ENCODE measurements around the gene THAP11. TPM values are rescaled to one million over a fixed set of nuclear protein-coding genes. Genes with fewer than 3 reads are reported as not detected.

Gene THAP11
- polyA plus RNA-seq, 1 of the 3 experiments (the other 2 are of a cell fraction): 34.8 TPM

- CTCF ChIA-PET: interaction anchor here (3.3 to 22.4 kb wide), 2 partner anchors 51 to 64 kb away, joined by 12 to 564 read pairs; partner anchors contain the start of genes CTRL, LCAT and PSMB10
- H3K4me3 ChIP-seq (ENCODE audit: low read depth in 2 of 2, low read length in 1 of 2): no peak overlapping the region
- TF ChIP-seq GABPA (IDR thresholded peaks at IDR 0.05; ENCODE audit: low read depth) (no peak), MAX (IDR thresholded peaks at IDR 0.05; ENCODE audit: low read depth) (no peak), POLR2AphosphoS5 (IDR thresholded peaks at IDR 0.05; ENCODE audit: low read depth, low read length) (no peak), RFX5 (IDR thresholded peaks at IDR 0.05; ENCODE audit: low read length) (no peak)
- H3K9ac ChIP-seq: no peak overlapping the region
- H3K4me1 ChIP-seq (ENCODE audit: control insufficient read depth in 1 of 2, insufficient read depth in 2 of 2, low read depth in 1 of 2, low read length in 1 of 2): peaks cover 7 to 13% of the 10 kb centered on the region in 2 experiments; a peak in 2 of 4 replicates
- DNase-seq: no peak
- no peak overlapping the region for H3K27ac ChIP-seq (ENCODE audit: low read depth in 2 of 2, low read length in 1 of 2)
- peaks cover 22% of the 10 kb centered on the region for H4K20me1 ChIP-seq (ENCODE audit: insufficient read depth)
- H3K4me2 ChIP-seq: no peak overlapping the region
- POLR2A ChIA-PET: no interaction called here
- WGBS (ENCODE audit: low lambda C conversion rate): 96% methylated on average over 12 of the region's 13 CpGs
- H2AFZ ChIP-seq (ENCODE audit: low read depth): no peak overlapping the region
- no peaks in the 10 kb centered on the region for H3K9me2 ChIP-seq
- H3K27me3 ChIP-seq (ENCODE audit: insufficient read depth): no peaks in the 10 kb centered on the region
- peaks cover 14% of the 10 kb centered on the region for H3F3A ChIP-seq (replicated peaks; ENCODE audit: insufficient read depth)
- H3K36me3 ChIP-seq (replicated peaks in 1 of 2; ENCODE audit: control insufficient read depth in 1 of 2, insufficient read depth in 2 of 2, low read length in 1 of 2): peaks cover 21 to 82% of the 10 kb centered on the region in 2 experiments
- H3K79me2 ChIP-seq (ENCODE audit: insufficient read depth): peaks cover 13% of the 10 kb centered on the region; the same call in 1 of the 2 replicates
- H3K9me3 ChIP-seq: no peaks in the 10 kb centered on the region
Measured at GRCh38 chr16:67880584-67880983, 38.5 kb downstream of the THAP11 start.

GRCh38 chr16:67881621-67882161 lies 39.6 kb downstream of the THAP11 start:
- no peak overlapping the region for H3K4me3 ChIP-seq (ENCODE audit: low read depth in 2 of 2, low read length in 1 of 2)
- WGBS (ENCODE audit: low lambda C conversion rate): 95% methylated on average over 19 of the region's 21 CpGs
- ChIA-PET POLR2A (interaction anchor here (1.0 to 3.5 kb wide), 3 partner anchors 8 to 53 kb away, joined by 3 to 12 read pairs (median 5); partner anchors contain the start of genes EDC4 and PSKH1), CTCF (interaction anchor here (0.8 to 22.4 kb wide), 7 partner anchors 7 to 66 kb away, joined by 3 to 564 read pairs (median 14); partner anchors contain the start of genes CTRL, EDC4, LCAT and PSKH1)
- no peak for DNase-seq
- no peaks in the 10 kb centered on the region for H3K27me3 ChIP-seq (ENCODE audit: insufficient read depth)
- H2AFZ ChIP-seq (ENCODE audit: low read depth): no peak overlapping the region
- no peak overlapping the region for H3K27ac ChIP-seq (ENCODE audit: low read depth in 2 of 2, low read length in 1 of 2)
- H3K4me2 ChIP-seq: no peak overlapping the region
- peaks cover 14% of the 10 kb centered on the region for H3F3A ChIP-seq (replicated peaks; ENCODE audit: insufficient read depth)
- peaks cover 18% of the 10 kb centered on the region for H4K20me1 ChIP-seq (ENCODE audit: insufficient read depth)
- peaks cover 21 to 81% of the 10 kb centered on the region in 2 experiments for H3K36me3 ChIP-seq (replicated peaks in 1 of 2; ENCODE audit: control insufficient read depth in 1 of 2, insufficient read depth in 2 of 2, low read length in 1 of 2)
- H3K9me3 ChIP-seq: no peaks in the 10 kb centered on the region
- no peaks in the 10 kb centered on the region for H3K9me2 ChIP-seq
- peaks cover 7 to 13% of the 10 kb centered on the region in 2 experiments; a peak in 2 of 4 replicates for H3K4me1 ChIP-seq (ENCODE audit: control insufficient read depth in 1 of 2, insufficient read depth in 2 of 2, low read depth in 1 of 2, low read length in 1 of 2)
- TF ChIP-seq RFX5 (IDR thresholded peaks at IDR 0.05; ENCODE audit: low read length): no peak
- no peak for TF ChIP-seq GABPA (IDR thresholded peaks at IDR 0.05; ENCODE audit: low read depth)
- TF ChIP-seq YY1 (IDR thresholded peaks at IDR 0.05; ENCODE audit: low read depth): no peak
- TF ChIP-seq MEF2A (IDR thresholded peaks at IDR 0.05; ENCODE audit: borderline replicate concordance, low read depth): no peak
- no peak for TF ChIP-seq ELF1 (IDR thresholded peaks at IDR 0.05)
- no peak for TF ChIP-seq SMC3 (IDR thresholded peaks at IDR 0.05; ENCODE audit: low read depth, low read length)
- TF ChIP-seq GATA2 (CRISPR knock-in tag; IDR thresholded peaks at IDR 0.05): no peak
- TF ChIP-seq NRF1 (IDR thresholded peaks at IDR 0.05; ENCODE audit: low read depth, low read length): no peak
- no peak for TF ChIP-seq PBX3 (IDR thresholded peaks at IDR 0.05)
- no peak for TF ChIP-seq TAF1 (IDR thresholded peaks at IDR 0.05; ENCODE audit: borderline replicate concordance, low read depth, low read length)
- TF ChIP-seq REST (IDR thresholded peaks at IDR 0.05; ENCODE audit: low read depth, low read length): no peak
- no peak for TF ChIP-seq RCOR1 (IDR thresholded peaks at IDR 0.05; ENCODE audit: low read length)
- no peak for TF ChIP-seq SIN3A (IDR thresholded peaks at IDR 0.05; ENCODE audit: borderline replicate concordance, low read depth, low read length)
- H3K9ac ChIP-seq: no peak overlapping the region
- H3K79me2 ChIP-seq (ENCODE audit: insufficient read depth): peaks cover 2% of the 10 kb centered on the region; the same call in 1 of the 2 replicates
